ENCODE measurements around the gene ABR.
"Not testable (repeated sequence)": the region's sequence is repeated elsewhere in the genome, so short reads cannot be mapped to it uniquely, and the experiment has no call there.

ABR gene

GRCh38 chr17:1097972-1098744, 81.6 kb downstream of the ABR start:
- not testable (repeated sequence) for DNase-seq (ENCODE audit: low read depth in 1 of 2, low spot score in 1 of 2)

GRCh38 chr17:1096215-1096614, 83.6 kb downstream of the ABR start:
- DNase-seq (ENCODE audit: low read depth in 1 of 2, low spot score in 1 of 2), result no peak

GRCh38 chr17:1095853-1096173, 84.0 kb downstream of the ABR start:
- DNase-seq (ENCODE audit: low read depth in 1 of 2, low spot score in 1 of 2), result no peak

GRCh38 chr17:1095090-1095852, 84.5 kb downstream of the ABR start:
- DNase-seq (ENCODE audit: low read depth in 1 of 2, low spot score in 1 of 2), result no peak

- DNase-seq (ENCODE audit: low read depth in 1 of 2, low spot score in 1 of 2), result no peak
Observed at GRCh38 chr17:1094591-1094990, 85.2 kb downstream of the ABR start.

- no peak for DNase-seq (ENCODE audit: low read depth in 1 of 2, low spot score in 1 of 2)
Observed at GRCh38 chr17:1091900-1092299, 87.9 kb downstream of the ABR start.

GRCh38 chr17:1091190-1091534, 88.6 kb downstream of the ABR start:
- DNase-seq (ENCODE audit: low read depth in 1 of 2, low spot score in 1 of 2), result no peak

GRCh38 chr17:1090465-1091189, 89.2 kb downstream of the ABR start:
- DNase-seq (ENCODE audit: low read depth in 1 of 2, low spot score in 1 of 2), result no peak

- DNase-seq (ENCODE audit: low read depth in 1 of 2, low spot score in 1 of 2), result no peak
Observed at GRCh38 chr17:1089915-1090314, 89.9 kb downstream of the ABR start.

GRCh38 chr17:1087381-1088241, 92.2 kb downstream of the ABR start:
- DNase-seq (ENCODE audit: low read depth in 1 of 2, low spot score in 1 of 2), result no peak

GRCh38 chr17:1083451-1084187, 96.2 kb downstream of the ABR start:
- no peak for DNase-seq (ENCODE audit: low read depth in 1 of 2, low spot score in 1 of 2)

- DNase-seq (ENCODE audit: low read depth in 1 of 2, low spot score in 1 of 2), result no peak
Observed at GRCh38 chr17:1082579-1082978, 97.2 kb downstream of the ABR start.

GRCh38 chr17:1078831-1079561, 100.8 kb downstream of the ABR start:
- no peak for DNase-seq (ENCODE audit: low read depth in 1 of 2, low spot score in 1 of 2)

GRCh38 chr17:1077986-1078711, 101.6 kb downstream of the ABR start:
- no peak for DNase-seq (ENCODE audit: low read depth in 1 of 2, low spot score in 1 of 2)

- DNase-seq (ENCODE audit: low read depth in 1 of 2, low spot score in 1 of 2), result no peak
Observed at GRCh38 chr17:1077581-1077985, 102.2 kb downstream of the ABR start.

GRCh38 chr17:1076982-1077302, 102.8 kb downstream of the ABR start:
- DNase-seq (ENCODE audit: low read depth in 1 of 2, low spot score in 1 of 2), result no peak

GRCh38 chr17:1076299-1076981, 103.3 kb downstream of the ABR start:
- DNase-seq (ENCODE audit: low read depth in 1 of 2, low spot score in 1 of 2), result no peak

- DNase-seq (ENCODE audit: low read depth in 1 of 2, low spot score in 1 of 2), result no peak
Observed at GRCh38 chr17:1074886-1075605, 104.7 kb downstream of the ABR start.
